Measurements from ENCODE around the gene FKBP3. TPM values are rescaled to one million over a fixed set of nuclear protein-coding genes. Genes with fewer than 3 reads are reported as not detected.

FKBP3 gene
- total and polyA plus RNA-seq, 2 of the 13 experiments (the other 11 are each of a cell fraction or from before 2014, with no cell fraction given) = 57.0 to 87.6 TPM

DNA sequence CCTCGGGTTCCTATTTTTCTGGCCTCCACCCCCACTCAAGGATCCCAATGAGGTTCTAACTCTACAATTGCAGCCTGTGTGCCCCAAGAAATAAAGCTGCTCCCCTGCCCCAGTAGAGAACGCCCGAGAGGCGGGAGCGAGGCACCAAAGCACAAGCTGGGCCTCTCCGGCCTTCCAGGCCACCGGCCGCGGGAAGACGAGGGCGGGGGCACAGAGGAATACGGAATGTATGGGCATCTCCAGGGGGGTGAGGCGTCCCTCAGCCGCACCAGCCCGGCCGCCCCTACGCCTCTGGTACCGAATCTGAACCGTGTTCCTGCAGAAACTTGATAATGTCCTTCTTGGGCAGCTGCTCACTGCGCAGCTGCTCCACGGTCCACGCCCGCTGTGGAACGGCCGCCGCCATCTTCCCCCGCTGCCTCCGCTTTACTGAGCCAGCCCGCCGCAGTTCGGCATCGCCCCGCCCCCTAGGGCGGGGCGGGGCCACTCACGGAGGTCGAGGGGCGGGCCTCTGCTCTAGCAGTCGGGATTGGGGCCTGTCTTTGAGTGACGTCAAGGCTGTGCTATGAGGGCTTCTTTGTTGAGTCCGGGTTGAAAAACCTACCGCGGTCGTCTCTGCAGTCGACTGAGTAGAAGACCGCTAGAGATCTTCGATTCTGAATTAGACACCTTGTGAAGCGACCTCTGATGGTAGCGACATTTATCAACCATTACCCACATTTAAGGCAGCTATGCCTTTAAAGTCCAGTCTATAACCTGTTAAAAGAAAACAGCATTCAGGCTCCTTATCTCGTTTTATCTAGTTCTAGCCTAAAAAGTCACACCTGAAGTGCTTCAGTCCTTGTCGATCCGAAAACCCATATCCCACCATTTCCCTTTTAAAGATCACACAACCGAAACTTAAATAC is at the start of gene FKBP3 (continued):
- TF ChIP-seq, protein P1, sequence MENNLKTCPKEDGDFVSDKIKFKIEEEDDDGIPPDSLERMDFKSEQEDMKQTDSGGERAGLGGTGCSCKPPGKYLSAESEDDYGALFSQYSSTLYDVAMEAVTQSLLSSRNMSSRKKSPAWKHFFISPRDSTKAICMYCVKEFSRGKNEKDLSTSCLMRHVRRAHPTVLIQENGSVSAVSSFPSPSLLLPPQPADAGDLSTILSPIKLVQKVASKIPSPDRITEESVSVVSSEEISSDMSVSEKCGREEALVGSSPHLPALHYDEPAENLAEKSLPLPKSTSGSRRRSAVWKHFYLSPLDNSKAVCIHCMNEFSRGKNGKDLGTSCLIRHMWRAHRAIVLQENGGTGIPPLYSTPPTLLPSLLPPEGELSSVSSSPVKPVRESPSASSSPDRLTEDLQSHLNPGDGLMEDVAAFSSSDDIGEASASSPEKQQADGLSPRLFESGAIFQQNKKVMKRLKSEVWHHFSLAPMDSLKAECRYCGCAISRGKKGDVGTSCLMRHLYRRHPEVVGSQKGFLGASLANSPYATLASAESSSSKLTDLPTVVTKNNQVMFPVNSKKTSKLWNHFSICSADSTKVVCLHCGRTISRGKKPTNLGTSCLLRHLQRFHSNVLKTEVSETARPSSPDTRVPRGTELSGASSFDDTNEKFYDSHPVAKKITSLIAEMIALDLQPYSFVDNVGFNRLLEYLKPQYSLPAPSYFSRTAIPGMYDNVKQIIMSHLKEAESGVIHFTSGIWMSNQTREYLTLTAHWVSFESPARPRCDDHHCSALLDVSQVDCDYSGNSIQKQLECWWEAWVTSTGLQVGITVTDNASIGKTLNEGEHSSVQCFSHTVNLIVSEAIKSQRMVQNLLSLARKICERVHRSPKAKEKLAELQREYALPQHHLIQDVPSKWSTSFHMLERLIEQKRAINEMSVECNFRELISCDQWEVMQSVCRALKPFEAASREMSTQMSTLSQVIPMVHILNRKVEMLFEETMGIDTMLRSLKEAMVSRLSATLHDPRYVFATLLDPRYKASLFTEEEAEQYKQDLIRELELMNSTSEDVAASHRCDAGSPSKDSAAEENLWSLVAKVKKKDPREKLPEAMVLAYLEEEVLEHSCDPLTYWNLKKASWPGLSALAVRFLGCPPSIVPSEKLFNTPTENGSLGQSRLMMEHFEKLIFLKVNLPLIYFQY (CRISPR knock-in tag; IDR thresholded peaks at IDR 0.05; ENCODE audit: borderline replicate concordance) = peak; percentile 17; the same call in 1 of the 2 replicates
- TF ChIP-seq ZFX (CRISPR knock-in tag; IDR thresholded peaks at IDR 0.05; ENCODE audit: low read depth) = peak; percentile 98
- TF ChIP-seq ZNF615 (CRISPR knock-in tag; IDR thresholded peaks at IDR 0.05; ENCODE audit: borderline replicate concordance) = no peak
- TF ChIP-seq, protein P2, sequence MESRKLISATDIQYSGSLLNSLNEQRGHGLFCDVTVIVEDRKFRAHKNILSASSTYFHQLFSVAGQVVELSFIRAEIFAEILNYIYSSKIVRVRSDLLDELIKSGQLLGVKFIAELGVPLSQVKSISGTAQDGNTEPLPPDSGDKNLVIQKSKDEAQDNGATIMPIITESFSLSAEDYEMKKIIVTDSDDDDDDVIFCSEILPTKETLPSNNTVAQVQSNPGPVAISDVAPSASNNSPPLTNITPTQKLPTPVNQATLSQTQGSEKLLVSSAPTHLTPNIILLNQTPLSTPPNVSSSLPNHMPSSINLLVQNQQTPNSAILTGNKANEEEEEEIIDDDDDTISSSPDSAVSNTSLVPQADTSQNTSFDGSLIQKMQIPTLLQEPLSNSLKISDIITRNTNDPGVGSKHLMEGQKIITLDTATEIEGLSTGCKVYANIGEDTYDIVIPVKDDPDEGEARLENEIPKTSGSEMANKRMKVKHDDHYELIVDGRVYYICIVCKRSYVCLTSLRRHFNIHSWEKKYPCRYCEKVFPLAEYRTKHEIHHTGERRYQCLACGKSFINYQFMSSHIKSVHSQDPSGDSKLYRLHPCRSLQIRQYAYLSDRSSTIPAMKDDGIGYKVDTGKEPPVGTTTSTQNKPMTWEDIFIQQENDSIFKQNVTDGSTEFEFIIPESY (CRISPR knock-in tag; IDR thresholded peaks at IDR 0.05) = no peak
- TF ChIP-seq ESRRA (CRISPR knock-in tag; IDR thresholded peaks at IDR 0.05; ENCODE audit: low read depth) = peak; percentile 76
- peak; percentile 97 for TF ChIP-seq TAF1 (CRISPR knock-in tag; IDR thresholded peaks at IDR 0.05)
- no peak for TF ChIP-seq NONO (IDR thresholded peaks at IDR 0.05)
- TF ChIP-seq NONO (CRISPR knock-in tag; conservative IDR thresholded peaks at IDR 0.05) = 0 out of 2 replicates have a peak, but pooled peaks have one; percentile 23
- TF ChIP-seq ZNF329 (CRISPR knock-in tag; IDR thresholded peaks at IDR 0.05; ENCODE audit: low read depth) = no peak
- TF ChIP-seq SAP130 (CRISPR knock-in tag; IDR thresholded peaks at IDR 0.05; ENCODE audit: low read depth) = peak; percentile 77
- TF ChIP-seq GTF2F1 (IDR thresholded peaks at IDR 0.05; ENCODE audit: low read length) = 0 out of 2 replicates have a peak, but pooled peaks have one; percentile 10
- TF ChIP-seq, protein P3, sequence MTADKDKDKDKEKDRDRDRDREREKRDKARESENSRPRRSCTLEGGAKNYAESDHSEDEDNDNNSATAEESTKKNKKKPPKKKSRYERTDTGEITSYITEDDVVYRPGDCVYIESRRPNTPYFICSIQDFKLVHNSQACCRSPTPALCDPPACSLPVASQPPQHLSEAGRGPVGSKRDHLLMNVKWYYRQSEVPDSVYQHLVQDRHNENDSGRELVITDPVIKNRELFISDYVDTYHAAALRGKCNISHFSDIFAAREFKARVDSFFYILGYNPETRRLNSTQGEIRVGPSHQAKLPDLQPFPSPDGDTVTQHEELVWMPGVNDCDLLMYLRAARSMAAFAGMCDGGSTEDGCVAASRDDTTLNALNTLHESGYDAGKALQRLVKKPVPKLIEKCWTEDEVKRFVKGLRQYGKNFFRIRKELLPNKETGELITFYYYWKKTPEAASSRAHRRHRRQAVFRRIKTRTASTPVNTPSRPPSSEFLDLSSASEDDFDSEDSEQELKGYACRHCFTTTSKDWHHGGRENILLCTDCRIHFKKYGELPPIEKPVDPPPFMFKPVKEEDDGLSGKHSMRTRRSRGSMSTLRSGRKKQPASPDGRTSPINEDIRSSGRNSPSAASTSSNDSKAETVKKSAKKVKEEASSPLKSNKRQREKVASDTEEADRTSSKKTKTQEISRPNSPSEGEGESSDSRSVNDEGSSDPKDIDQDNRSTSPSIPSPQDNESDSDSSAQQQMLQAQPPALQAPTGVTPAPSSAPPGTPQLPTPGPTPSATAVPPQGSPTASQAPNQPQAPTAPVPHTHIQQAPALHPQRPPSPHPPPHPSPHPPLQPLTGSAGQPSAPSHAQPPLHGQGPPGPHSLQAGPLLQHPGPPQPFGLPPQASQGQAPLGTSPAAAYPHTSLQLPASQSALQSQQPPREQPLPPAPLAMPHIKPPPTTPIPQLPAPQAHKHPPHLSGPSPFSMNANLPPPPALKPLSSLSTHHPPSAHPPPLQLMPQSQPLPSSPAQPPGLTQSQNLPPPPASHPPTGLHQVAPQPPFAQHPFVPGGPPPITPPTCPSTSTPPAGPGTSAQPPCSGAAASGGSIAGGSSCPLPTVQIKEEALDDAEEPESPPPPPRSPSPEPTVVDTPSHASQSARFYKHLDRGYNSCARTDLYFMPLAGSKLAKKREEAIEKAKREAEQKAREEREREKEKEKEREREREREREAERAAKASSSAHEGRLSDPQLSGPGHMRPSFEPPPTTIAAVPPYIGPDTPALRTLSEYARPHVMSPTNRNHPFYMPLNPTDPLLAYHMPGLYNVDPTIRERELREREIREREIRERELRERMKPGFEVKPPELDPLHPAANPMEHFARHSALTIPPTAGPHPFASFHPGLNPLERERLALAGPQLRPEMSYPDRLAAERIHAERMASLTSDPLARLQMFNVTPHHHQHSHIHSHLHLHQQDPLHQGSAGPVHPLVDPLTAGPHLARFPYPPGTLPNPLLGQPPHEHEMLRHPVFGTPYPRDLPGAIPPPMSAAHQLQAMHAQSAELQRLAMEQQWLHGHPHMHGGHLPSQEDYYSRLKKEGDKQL (CRISPR knock-in tag; IDR thresholded peaks at IDR 0.05; ENCODE audit: low read depth) = no peak
- no peak for TF ChIP-seq MED8 (CRISPR knock-in tag; IDR thresholded peaks at IDR 0.05; ENCODE audit: insufficient replicate concordance)
- peak; percentile 89 for TF ChIP-seq CREB1 (IDR thresholded peaks at IDR 0.05)
- TF ChIP-seq CREB1 (CRISPR knock-in tag; IDR thresholded peaks at IDR 0.05) = peak; percentile 81
- TF ChIP-seq RFXANK (CRISPR knock-in tag; IDR thresholded peaks at IDR 0.05) = no peak
- TF ChIP-seq SKI (IDR thresholded peaks at IDR 0.05; ENCODE audit: partially characterized antibody) = peak; percentile 65
- TF ChIP-seq KAT8 (CRISPR knock-in tag; IDR thresholded peaks at IDR 0.05) = peak; percentile 61
- no peak for TF ChIP-seq MIER2 (CRISPR knock-in tag; IDR thresholded peaks at IDR 0.05)
